SH-SY5Y (cell line): Measurements from ENCODE around the gene ATG14.

Experiments
- GATA2 ChIP-seq: IDR thresholded peaks from 2 replicates; pipeline ENCODE4 v1.6.1; 2011; ENCODE audit warnings: mild to moderate bottlenecking, low read depth, low read length
- GATA3 ChIP-seq: IDR thresholded peaks from 2 replicates; pipeline ENCODE4 v1.6.1; 2011; ENCODE audit warnings: low read depth, mild to moderate bottlenecking, low read length, moderate library complexity

DNA sequence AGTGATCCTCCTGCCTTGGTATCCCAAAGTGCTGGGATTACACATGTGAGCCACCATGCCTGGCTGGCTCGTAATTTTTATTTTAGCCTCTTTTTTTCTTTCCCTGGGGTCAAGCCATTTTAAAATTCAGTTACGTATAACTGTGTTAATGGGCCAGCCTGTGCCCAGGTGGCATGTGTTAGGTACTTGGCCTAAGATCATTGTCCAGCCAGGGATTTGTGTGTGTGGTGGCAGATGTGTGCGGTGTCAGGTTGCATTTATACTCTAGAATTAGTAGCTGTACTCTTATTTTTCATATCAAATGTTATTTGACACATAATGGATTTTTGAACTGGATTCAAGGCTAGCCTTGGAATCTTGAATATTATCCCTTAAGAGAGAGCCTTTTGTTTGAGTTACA is 71.1 kb downstream of the ATG14 start:
- TF ChIP-seq GATA2 (no peak), GATA3 (no peak)
